Adrenal gland (tissue), 12 donors: ENCODE data around the gene DOCK8. TPM values are rescaled to one million over a fixed set of nuclear protein-coding genes. Genes with fewer than 3 reads are reported as not detected.
A peak's percentile ranks its signal among the peaks of the same experiment; 100 is the strongest.
"Not testable (repeated sequence)": the region's sequence is repeated elsewhere in the genome, so short reads cannot be mapped to it uniquely, and the experiment has no call there.

Experiments used
- DNase-seq, 7 donors: peaks; one replicate each; pipeline ENCODE4 v3.0.0-alpha.2; 2019 to 2020
- H3K27ac ChIP-seq, 5 donors: fragments of 200-600 bp; sonication (generic) in 4 of 5; 1 replicate in 3 of 5; 2 replicates in 2 of 5; pipeline versions ENCODE4 v1.5.1 to v1.8.0; 2016 to 2020; ENCODE audit warnings: mild to moderate bottlenecking in 1 of 5
- H3K27me3 ChIP-seq: fragments of 200-600 bp; 2 replicates; pipeline ENCODE4 v1.8.0; 2021
- H3K36me3 ChIP-seq, 2 donors: fragments of 200-600 bp; replicated peaks in 1 of 2; 1 replicate in 1 of 2; 2 replicates in 1 of 2; pipeline versions ENCODE4 v1.5.1 to v1.8.0; 2018 to 2022
- H3K4me1 ChIP-seq, 2 donors: fragments of 200-600 bp; replicated peaks in 1 of 2; 1 replicate in 1 of 2; 2 replicates in 1 of 2; pipeline versions ENCODE4 v1.5.1 to v1.8.0; 2018 to 2021
- H3K4me3 ChIP-seq, 4 donors: fragments of 200-600 bp; sonication (generic) in 3 of 4; one replicate each; pipeline ENCODE4 v1.5.1; 2016 to 2018
- H3K9me3 ChIP-seq, 3 donors: fragments of 200-600 bp; sonication (generic) in 1 of 3; replicated peaks in 1 of 3; 1 replicate in 2 of 3; 2 replicates in 1 of 3; pipeline versions ENCODE4 v1.5.1 to v1.8.0; 2016 to 2021
- POLR2A ChIP-seq, 2 donors: fragments of 450-650 bp; IDR thresholded peaks; one replicate each; pipeline ENCODE4 v1.6.1; 2017; ENCODE audit warnings: antibody characterized with exemption in 2 of 2, mild to moderate bottlenecking in 2 of 2, moderate library complexity in 1 of 2
- WGBS, 4 donors: extraction: QIAGEN DNeasy Blood & Tissue Kit in 2 of 4; methylation state at CpG; one replicate each; pipeline versions ENCODE4 v1.1.5 to v1.1.7; 2013 to 2017; 5-methylcytosine and 5-hydroxymethylcytosine counted together
- intact Hi-C, 2 donors: fragments of 100-400 bp; cut with DNase I; formaldehyde crosslinking; loops; one replicate each; pipeline versions ENCODE4 v1.14.1 to v1.15.0; 2022 to 2023
- polyA plus RNA-seq, 3 donors: library from polyadenylated mRNA; stranded (reverse); fragments of 200-250 nt in 2 of 3; fragments of 350-450 nt in 1 of 3; fragmentation: Illumina TruSeq in 1 of 3; extraction: RNeasy Lipid Tissue Mini Kit (QIAGEN cat#74804) in 1 of 3; gene quantifications; one replicate each; pipeline ENCODE4 v1.2.3, GENCODE V29; 2013 to 2014
- total RNA-seq, 9 donors: library from RNA; depleted of rRNA in 4 of 9; stranded (reverse); fragments of >200 nt in 4 of 9; fragments of 120-200 nt in 1 of 9; fragmentation: NEBNext Ultra II Directional in 1 of 9; extraction: Animal tissue kit (Norgen Biotek cat#: 25700) in 1 of 9; gene quantifications; one replicate each; pipeline versions ENCODE4 v1.1.0 to v1.2.4, GENCODE V29; 2013 to 2023
- TF ChIP-seq, protein P1 (sequence below), 6 experiments: fragments of 450-650 bp in 4 of 6; fragments of 200-600 bp in 2 of 6; sonication (generic) in 1 of 6; IDR thresholded peaks; 1 replicate in 5 of 6; 2 replicates in 1 of 6; pipeline versions ENCODE4 v1.5.1 to v1.8.0; 2016 to 2021; ENCODE audit warnings: antibody characterized with exemption in 6 of 6, mild to moderate bottlenecking in 2 of 6, moderate library complexity in 1 of 6
- donor health status: healthy with polysubstance abuse.
- donor health status: Bipolar disorder and iron deficiency.
- donor health status: DM: yes; HTN: yes; CAD: no.
- donor health status: DM: no; HTN: no; CAD: no.
- donor health status: DM: no; HTN: no; CAD: no.
- donor health status: DM: yes; HTN: yes; CAD: no.

DOCK8 gene
- total and polyA plus RNA-seq, 12 donors, result 8.3 to 134 (median 40.5) TPM

DNA sequence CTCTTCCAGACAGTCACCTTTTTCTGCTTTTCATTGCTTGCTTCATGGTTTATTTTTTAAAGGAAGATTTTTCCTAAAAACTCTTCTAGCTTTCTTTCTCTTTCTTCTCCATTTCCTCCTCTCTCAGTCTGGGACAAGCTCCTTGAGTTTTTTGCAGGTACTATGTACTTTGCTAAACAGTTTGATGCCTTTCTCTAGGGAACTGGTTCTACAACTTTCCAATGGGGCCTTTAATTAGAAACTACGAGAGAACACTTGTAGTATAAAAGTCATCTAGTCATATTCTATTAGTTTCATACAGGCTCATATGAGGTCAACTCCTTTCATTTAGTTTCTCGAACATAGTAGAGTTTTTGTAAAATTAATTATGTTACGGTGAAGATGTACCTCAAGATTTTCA is 189.6 kb downstream of the DOCK8 start:
- H3K36me3 ChIP-seq, result peaks cover 0 to 41% of the 10 kb centered on the region in 2 donors
- intact Hi-C loops, result no loop called here
- WGBS, 4 donors, result 92 to 96% (median 94%) methylated on average over 3 of the region's 3 CpGs

DNA sequence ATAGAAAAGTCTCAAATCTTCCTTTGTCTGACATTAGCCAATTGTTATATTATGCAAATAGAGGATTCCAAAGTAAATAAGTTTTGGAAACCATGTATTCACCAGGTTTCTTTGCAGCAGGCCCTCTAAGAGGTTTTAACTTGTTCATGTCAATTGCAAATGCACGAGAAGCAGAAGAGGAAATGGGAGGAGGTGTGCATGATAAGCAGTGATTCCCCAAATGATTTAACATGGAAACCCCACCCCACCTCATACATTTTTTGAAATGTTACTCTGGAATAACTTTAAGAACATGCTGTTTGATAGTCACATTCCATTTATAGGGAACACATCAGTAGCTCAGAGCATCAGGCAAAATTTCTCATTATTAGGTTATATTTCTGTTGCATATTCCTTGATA is 190.7 kb downstream of the DOCK8 start:
- 71 to 92% (median 76%) methylated on average over 1 of the region's 1 CpG for WGBS, 4 donors
- no peak for DNase-seq
- no peaks in the 10 kb centered on the region for H3K4me1 ChIP-seq
- peaks cover 0 to 41% of the 10 kb centered on the region in 2 donors for H3K36me3 ChIP-seq
- TF ChIP-seq, protein P1, sequence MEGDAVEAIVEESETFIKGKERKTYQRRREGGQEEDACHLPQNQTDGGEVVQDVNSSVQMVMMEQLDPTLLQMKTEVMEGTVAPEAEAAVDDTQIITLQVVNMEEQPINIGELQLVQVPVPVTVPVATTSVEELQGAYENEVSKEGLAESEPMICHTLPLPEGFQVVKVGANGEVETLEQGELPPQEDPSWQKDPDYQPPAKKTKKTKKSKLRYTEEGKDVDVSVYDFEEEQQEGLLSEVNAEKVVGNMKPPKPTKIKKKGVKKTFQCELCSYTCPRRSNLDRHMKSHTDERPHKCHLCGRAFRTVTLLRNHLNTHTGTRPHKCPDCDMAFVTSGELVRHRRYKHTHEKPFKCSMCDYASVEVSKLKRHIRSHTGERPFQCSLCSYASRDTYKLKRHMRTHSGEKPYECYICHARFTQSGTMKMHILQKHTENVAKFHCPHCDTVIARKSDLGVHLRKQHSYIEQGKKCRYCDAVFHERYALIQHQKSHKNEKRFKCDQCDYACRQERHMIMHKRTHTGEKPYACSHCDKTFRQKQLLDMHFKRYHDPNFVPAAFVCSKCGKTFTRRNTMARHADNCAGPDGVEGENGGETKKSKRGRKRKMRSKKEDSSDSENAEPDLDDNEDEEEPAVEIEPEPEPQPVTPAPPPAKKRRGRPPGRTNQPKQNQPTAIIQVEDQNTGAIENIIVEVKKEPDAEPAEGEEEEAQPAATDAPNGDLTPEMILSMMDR (IDR thresholded peaks at IDR 0.05), result no peak
- no peak for TF ChIP-seq POLR2A (IDR thresholded peaks at IDR 0.05)
- intact Hi-C loops, result no loop called here
- no peaks in the 10 kb centered on the region for H3K9me3 ChIP-seq
- H3K27ac ChIP-seq, result no peak overlapping the region
- H3K27me3 ChIP-seq, result no peaks in the 10 kb centered on the region
- no peak overlapping the region for H3K4me3 ChIP-seq

More for the DNA sequence above, 189.6 kb downstream of the DOCK8 start:
- DNase-seq, result no peak
- TF ChIP-seq, protein P1 (IDR thresholded peaks at IDR 0.05), result no peak
- no peak for TF ChIP-seq POLR2A (IDR thresholded peaks at IDR 0.05)
- Histone ChIP-seq H3K9me3 (no peaks in the 10 kb centered on the region), H3K27me3 (no peaks in the 10 kb centered on the region), H3K4me3 (no peak overlapping the region), H3K27ac (no peak overlapping the region), H3K4me1 (no peaks in the 10 kb centered on the region)

DNA sequence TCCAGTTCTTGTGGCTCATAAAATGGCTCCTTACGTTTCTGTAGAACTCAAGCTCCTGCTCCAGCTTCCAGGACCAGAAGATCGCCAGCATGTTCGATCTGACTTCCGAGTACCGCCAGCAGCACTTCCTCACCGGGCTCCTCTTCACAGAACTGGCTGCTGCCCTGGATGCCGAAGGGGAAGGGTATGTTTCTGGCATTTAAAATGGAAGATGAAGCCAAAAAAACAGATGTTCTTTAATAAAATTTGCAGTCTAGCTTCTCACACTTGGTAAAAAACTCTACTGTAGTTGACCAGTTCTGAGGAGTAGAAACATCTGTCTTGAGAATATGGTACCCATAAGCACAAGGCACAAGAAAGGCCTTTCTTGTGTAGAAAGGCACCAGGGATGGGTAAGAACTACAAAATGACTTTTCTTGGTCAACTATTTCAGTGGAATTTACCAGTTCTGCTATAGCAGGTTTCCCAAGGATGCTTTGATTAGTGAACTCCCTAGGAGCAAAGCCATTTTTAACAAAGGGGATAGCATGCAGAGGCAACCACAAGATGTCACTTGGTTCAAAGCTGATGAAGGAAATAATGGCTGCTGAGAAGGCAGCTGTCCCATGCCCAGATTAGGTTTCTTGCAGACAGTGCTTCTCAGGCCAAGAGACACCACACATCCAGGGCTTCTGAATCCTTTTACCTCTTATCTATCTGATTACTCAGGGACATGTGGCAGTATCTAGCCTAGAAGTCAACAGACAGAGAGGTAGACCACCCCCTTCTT is 192.4 kb downstream of the DOCK8 start:
- DNase-seq, result no peak
- Histone ChIP-seq H3K27me3 (no peaks in the 10 kb centered on the region), H3K4me1 (no peaks in the 10 kb centered on the region), H3K4me3 (no peak overlapping the region), H3K27ac (no peak overlapping the region), H3K36me3 (peaks cover 0 to 40% of the 10 kb centered on the region in 2 donors), H3K9me3 (no peaks in the 10 kb centered on the region)
- WGBS, 4 donors, result 93 to 97% (median 95%) methylated on average over 7 of the region's 7 CpGs
- TF ChIP-seq POLR2A (IDR thresholded peaks at IDR 0.05), result no peak
- TF ChIP-seq, protein P1 (IDR thresholded peaks at IDR 0.05), result peak in 1 of 6 experiments; percentile 10
- intact Hi-C loops, result no loop called here

DNA sequence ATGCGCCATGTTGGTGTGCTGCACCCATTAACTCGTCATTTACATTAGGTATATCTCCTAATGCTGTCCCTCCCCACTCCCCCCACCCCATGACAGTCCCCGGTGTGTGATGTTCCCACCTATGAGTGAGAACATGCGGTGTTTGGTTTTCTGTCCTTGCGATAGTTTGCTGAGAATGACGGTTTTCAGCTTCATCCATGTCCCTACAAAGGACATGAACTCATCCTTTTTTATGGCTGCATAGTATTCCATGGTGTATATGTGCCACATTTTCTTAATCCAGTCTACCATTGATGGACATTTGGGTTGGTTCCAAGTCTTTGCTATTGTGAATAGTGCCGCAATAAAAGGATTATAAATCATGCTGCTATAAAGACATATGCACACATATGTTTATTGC is 195.0 kb downstream of the DOCK8 start:
- H3K4me3 ChIP-seq, DNase-seq, H3K27ac ChIP-seq, H3K27me3 ChIP-seq, H3K4me1 ChIP-seq, H3K9me3 ChIP-seq, intact Hi-C loops: not testable (repeated sequence)
- H3K36me3 ChIP-seq, result peaks cover 0 to 30% of the 10 kb centered on the region in 2 donors
- WGBS, 4 donors, result 85 to 94% (median 92%) methylated on average over 4 to 7 of the region's 7 CpGs

DNA sequence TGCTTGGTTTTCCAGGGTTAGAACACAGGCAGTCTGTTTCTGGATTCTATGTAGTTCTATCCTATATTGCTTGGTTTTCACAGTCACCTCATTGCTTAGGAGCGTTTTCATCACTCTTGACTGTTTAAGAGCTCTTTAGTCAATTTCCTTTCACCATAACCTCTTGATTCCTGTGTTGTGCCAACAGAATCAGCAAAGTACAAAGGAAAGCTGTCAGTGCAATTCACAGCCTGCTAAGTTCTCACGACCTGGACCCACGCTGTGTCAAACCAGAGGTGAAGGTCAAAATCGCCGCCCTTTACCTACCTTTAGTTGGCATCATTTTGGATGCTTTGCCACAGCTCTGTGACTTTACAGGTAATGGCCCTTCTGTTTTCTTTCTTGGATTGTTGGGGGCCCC is 199.9 kb downstream of the DOCK8 start:
- TF ChIP-seq, protein P1 (IDR thresholded peaks at IDR 0.05), result no peak
- no peak for TF ChIP-seq POLR2A (IDR thresholded peaks at IDR 0.05)
- no peak for DNase-seq
- Histone ChIP-seq H3K27me3 (no peaks in the 10 kb centered on the region), H3K4me1 (no peaks in the 10 kb centered on the region), H3K4me3 (no peak overlapping the region), H3K9me3 (no peaks in the 10 kb centered on the region), H3K27ac (no peak overlapping the region), H3K36me3 (peaks cover 0 to under 1% of the 10 kb centered on the region in 2 donors)
- intact Hi-C loops, result no loop called here
- 92 to 94% (median 94%) methylated on average over 5 of the region's 5 CpGs for WGBS, 4 donors
